ENCODE data around the gene PDZK1IP1. TPM values are rescaled to one million over a fixed set of nuclear protein-coding genes. Genes with fewer than 3 reads are reported as not detected.

The PDZK1IP1 gene
- total RNA-seq, 2 donors from 2014 or later = not detected

GRCh38 chr1:47229031-47229885 lies 39.4 kb upstream of the PDZK1IP1 start:
- Mint-ChIP-seq H3K4me3 (peak overlapping the region; percentile 54), H3K27ac (no peak overlapping the region), H3K4me1 (peaks cover 27% of the 10 kb centered on the region), H3K27me3 (ENCODE audit: insufficient read depth) (peaks cover 86% of the 10 kb centered on the region), H3K36me3 (ENCODE audit: low read depth) (no peaks in the 10 kb centered on the region), H3K9me3 (no peaks in the 10 kb centered on the region)
- no peaks in the 10 kb centered on the region for H3K9me3 ChIP-seq (ENCODE audit: control insufficient read depth, low read length)
- H3K4me1 ChIP-seq (ENCODE audit: control insufficient read depth, insufficient read depth, low read length) = no peaks in the 10 kb centered on the region
- WGBS, 2 experiments (ENCODE audit: insufficient coverage in 1 of 2, insufficient read length in 1 of 2) = 9% methylated on average over 8 to 33 of the region's 35 CpGs
- no peak overlapping the region for H3K9ac ChIP-seq (ENCODE audit: extremely low read depth, low read length, poor library complexity, severe bottlenecking)
- no peaks in the 10 kb centered on the region for H3K36me3 ChIP-seq (ENCODE audit: control insufficient read depth, insufficient read depth, low read length)
- TF ChIP-seq CTCF (conservative IDR thresholded peaks at IDR 0.05) = no peak
- no peak overlapping the region for H3K27ac ChIP-seq (ENCODE audit: low read depth, low read length)
- H3K4me3 ChIP-seq (ENCODE audit: low read length) = no peak overlapping the region
- DNase-seq = peak; percentile 76
- peaks cover 98% of the 10 kb centered on the region for H3K27me3 ChIP-seq (ENCODE audit: control insufficient read depth, insufficient read depth, low read length, poor library complexity, severe bottlenecking)

GRCh38 chr1:47228644-47229030 lies 38.8 kb upstream of the PDZK1IP1 start:
- no peaks in the 10 kb centered on the region for H3K36me3 Mint-ChIP-seq (ENCODE audit: low read depth)
- Histone ChIP-seq H3K36me3 (ENCODE audit: control insufficient read depth, insufficient read depth, low read length) (no peaks in the 10 kb centered on the region), H3K9ac (ENCODE audit: extremely low read depth, low read length, poor library complexity, severe bottlenecking) (no peak overlapping the region), H3K9me3 (ENCODE audit: control insufficient read depth, low read length) (no peaks in the 10 kb centered on the region), H3K27ac (ENCODE audit: low read depth, low read length) (no peak overlapping the region), H3K27me3 (ENCODE audit: control insufficient read depth, insufficient read depth, low read length, poor library complexity, severe bottlenecking) (peaks cover 98% of the 10 kb centered on the region), H3K4me3 (ENCODE audit: low read length) (no peak overlapping the region), H3K4me1 (ENCODE audit: control insufficient read depth, insufficient read depth, low read length) (no peaks in the 10 kb centered on the region)
- no peak for TF ChIP-seq CTCF (conservative IDR thresholded peaks at IDR 0.05)
- H3K27me3 Mint-ChIP-seq (ENCODE audit: insufficient read depth) = peaks cover 80% of the 10 kb centered on the region
- WGBS, 2 experiments (ENCODE audit: insufficient coverage in 1 of 2, insufficient read length in 1 of 2) = 24 to 33% methylated on average over 9 to 12 of the region's 12 CpGs
- no peak for DNase-seq
- H3K4me3 Mint-ChIP-seq = no peak overlapping the region
- peaks cover 27% of the 10 kb centered on the region for H3K4me1 Mint-ChIP-seq
- H3K9me3 Mint-ChIP-seq = no peaks in the 10 kb centered on the region
- H3K27ac Mint-ChIP-seq = no peak overlapping the region

GRCh38 chr1:47227341-47228232 lies 37.8 kb upstream of the PDZK1IP1 start:
- WGBS, 2 experiments (ENCODE audit: insufficient coverage in 1 of 2, insufficient read length in 1 of 2) = 45 to 72% methylated on average over 5 to 6 of the region's 7 CpGs
- Histone ChIP-seq H3K36me3 (ENCODE audit: control insufficient read depth, insufficient read depth, low read length) (no peaks in the 10 kb centered on the region), H3K4me1 (ENCODE audit: control insufficient read depth, insufficient read depth, low read length) (no peaks in the 10 kb centered on the region), H3K27ac (ENCODE audit: low read depth, low read length) (no peak overlapping the region), H3K4me3 (ENCODE audit: low read length) (no peak overlapping the region), H3K27me3 (ENCODE audit: control insufficient read depth, insufficient read depth, low read length, poor library complexity, severe bottlenecking) (peaks cover 98% of the 10 kb centered on the region), H3K9me3 (ENCODE audit: control insufficient read depth, low read length) (no peaks in the 10 kb centered on the region), H3K9ac (ENCODE audit: extremely low read depth, low read length, poor library complexity, severe bottlenecking) (no peak overlapping the region)
- Mint-ChIP-seq H3K4me3 (no peak overlapping the region), H3K27ac (no peak overlapping the region), H3K4me1 (peaks cover 26% of the 10 kb centered on the region), H3K36me3 (ENCODE audit: low read depth) (no peaks in the 10 kb centered on the region), H3K27me3 (ENCODE audit: insufficient read depth) (peaks cover 69% of the 10 kb centered on the region), H3K9me3 (no peaks in the 10 kb centered on the region)
- DNase-seq = no peak
- no peak for TF ChIP-seq CTCF (conservative IDR thresholded peaks at IDR 0.05)
